RWPE2 (cell line): ENCODE measurements around the gene VILL.
A peak's percentile ranks its signal among the peaks of the same experiment; 100 is the strongest.

Source experiments
- ATAC-seq: fragments of 200-7000 bp; cut with Tn5 transposase; 3 replicates; pipeline ENCODE4 v1.9.1; 2021; ENCODE audit warnings: low read depth
- DNase-seq: peaks from one replicate; pipeline ENCODE4 v3.0.0-alpha.2; 2020; ENCODE audit warnings: low spot score
- H3K27ac ChIP-seq: fragments of 450-650 bp; 2 replicates; pipeline ENCODE4 v1.5.1; 2017; ENCODE audit warnings: mild to moderate bottlenecking; ENCODE audit not compliant: poor library complexity, severe bottlenecking
- H3K27me3 ChIP-seq: fragments of 250-450 bp; sonication (Bioruptor Pico); 2 replicates; pipeline ENCODE4 v1.5.1; 2021; ENCODE audit warnings: mild to moderate bottlenecking, moderate library complexity; ENCODE audit not compliant: insufficient read depth, poor library complexity, severe bottlenecking
- H3K36me3 ChIP-seq: fragments of 250-450 bp; sonication (Bioruptor Pico); 2 replicates; pipeline ENCODE4 v1.5.1; 2020; ENCODE audit warnings: low read depth, mild to moderate bottlenecking, moderate library complexity
- H3K4me1 ChIP-seq: fragments of 250-450 bp; sonication (Bioruptor Pico); 2 replicates; pipeline ENCODE4 v1.5.1; 2021; ENCODE audit warnings: mild to moderate bottlenecking, moderate library complexity; ENCODE audit not compliant: insufficient read depth, poor library complexity, severe bottlenecking
- H3K4me3 ChIP-seq: fragments of 250-450 bp; sonication (Bioruptor Pico); 2 replicates; pipeline ENCODE4 v1.5.1; 2021; ENCODE audit warnings: mild to moderate bottlenecking, moderate library complexity; ENCODE audit not compliant: severe bottlenecking
- H3K9me3 ChIP-seq: fragments of 250-450 bp; sonication (Bioruptor Pico); 2 replicates; pipeline ENCODE4 v1.5.1; 2021; ENCODE audit warnings: mild to moderate bottlenecking, moderate library complexity; ENCODE audit not compliant: severe bottlenecking
- CTCF ChIP-seq: fragments of 450-650 bp; IDR thresholded peaks from one replicate; pipeline ENCODE4 v1.5.1; 2017; ENCODE audit warnings: mild to moderate bottlenecking, moderate library complexity; ENCODE audit not compliant: poor library complexity, severe bottlenecking

The VILL gene

GRCh38 chr3:37946531-37946889 lies 44.1 kb upstream of the VILL start:
- Histone ChIP-seq H3K27me3 (no peaks in the 10 kb centered on the region), H3K4me3 (no peak overlapping the region), H3K9me3 (no peaks in the 10 kb centered on the region), H3K4me1 (peaks cover 28% of the 10 kb centered on the region), H3K36me3 (peaks cover 21% of the 10 kb centered on the region), H3K27ac (peak overlapping the region; percentile 92)
- no peak for ATAC-seq
- TF ChIP-seq CTCF = no peak
- DNase-seq = no peak

GRCh38 chr3:37949866-37950265 lies 40.7 kb upstream of the VILL start:
- DNase-seq (no peak), ATAC-seq (no peak)
- Histone ChIP-seq H3K4me3 (no peak overlapping the region), H3K36me3 (peaks cover 23% of the 10 kb centered on the region), H3K4me1 (peaks cover 18% of the 10 kb centered on the region), H3K9me3 (no peaks in the 10 kb centered on the region), H3K27ac (no peak overlapping the region), H3K27me3 (no peaks in the 10 kb centered on the region)
- no peak for TF ChIP-seq CTCF

GRCh38 chr3:37952564-37952963 lies 38.0 kb upstream of the VILL start:
- H3K4me1 ChIP-seq = no peaks in the 10 kb centered on the region

GRCh38 chr3:37953226-37953625 lies 37.4 kb upstream of the VILL start:
- Histone ChIP-seq H3K9me3 (no peaks in the 10 kb centered on the region), H3K36me3 (peaks cover 11% of the 10 kb centered on the region), H3K4me1 (no peaks in the 10 kb centered on the region), H3K27me3 (no peaks in the 10 kb centered on the region), H3K27ac (no peak overlapping the region), H3K4me3 (no peak overlapping the region)
- ATAC-seq (no peak), DNase-seq (no peak)
- no peak for TF ChIP-seq CTCF

More at GRCh38 chr3:37952564-37952963, 38.0 kb upstream of the VILL start:
- Histone ChIP-seq H3K9me3 (no peaks in the 10 kb centered on the region), H3K4me3 (no peak overlapping the region), H3K36me3 (peaks cover 18% of the 10 kb centered on the region), H3K27me3 (no peaks in the 10 kb centered on the region), H3K27ac (no peak overlapping the region)
- ATAC-seq = no peak
- DNase-seq = no peak
- TF ChIP-seq CTCF = no peak

- no peak for ATAC-seq
- no peaks in the 10 kb centered on the region for H3K9me3 ChIP-seq
- H3K4me1 ChIP-seq = no peaks in the 10 kb centered on the region
- peaks cover 8% of the 10 kb centered on the region for H3K36me3 ChIP-seq
- no peak for TF ChIP-seq CTCF
- no peak overlapping the region for H3K4me3 ChIP-seq
- H3K27ac ChIP-seq = no peak overlapping the region
- no peaks in the 10 kb centered on the region for H3K27me3 ChIP-seq
- no peak for DNase-seq
These were observed 36.7 kb upstream of the VILL start for GRCh38 chr3:37953707-37954394.
